ENCODE measurements around the gene TLX3. TPM values are rescaled to one million over a fixed set of nuclear protein-coding genes. Genes with fewer than 3 reads are reported as not detected.

TLX3 gene
- total and polyA plus RNA-seq, 12 donors = 0.17 TPM; not detected in 11

DNA sequence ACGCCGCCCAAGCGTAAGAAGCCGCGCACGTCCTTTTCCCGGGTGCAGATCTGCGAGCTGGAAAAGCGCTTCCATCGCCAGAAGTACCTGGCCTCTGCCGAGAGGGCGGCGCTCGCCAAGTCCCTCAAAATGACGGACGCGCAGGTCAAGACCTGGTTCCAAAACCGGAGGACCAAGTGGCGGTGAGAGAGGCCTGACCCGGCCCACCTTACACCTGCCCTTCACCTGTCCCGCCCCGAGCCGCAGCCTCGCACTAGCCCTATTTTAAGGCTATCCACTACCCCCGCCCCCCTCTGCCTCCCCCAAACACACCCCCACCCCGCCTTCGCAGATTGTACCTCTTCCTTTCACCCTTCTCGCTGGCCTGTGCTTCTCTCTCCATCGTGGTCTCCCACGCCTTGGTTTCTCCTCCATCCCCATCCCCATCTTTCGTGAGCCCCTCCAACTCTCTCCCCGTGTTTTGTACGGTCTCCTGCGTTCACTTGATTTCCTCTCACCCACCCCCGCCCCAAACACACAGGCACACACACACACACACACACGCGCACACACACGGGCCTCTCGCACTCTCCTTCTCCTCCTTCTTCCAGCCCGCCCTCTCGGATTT is 1.3 kb downstream of the TLX3 start:
- TF ChIP-seq, protein P1, sequence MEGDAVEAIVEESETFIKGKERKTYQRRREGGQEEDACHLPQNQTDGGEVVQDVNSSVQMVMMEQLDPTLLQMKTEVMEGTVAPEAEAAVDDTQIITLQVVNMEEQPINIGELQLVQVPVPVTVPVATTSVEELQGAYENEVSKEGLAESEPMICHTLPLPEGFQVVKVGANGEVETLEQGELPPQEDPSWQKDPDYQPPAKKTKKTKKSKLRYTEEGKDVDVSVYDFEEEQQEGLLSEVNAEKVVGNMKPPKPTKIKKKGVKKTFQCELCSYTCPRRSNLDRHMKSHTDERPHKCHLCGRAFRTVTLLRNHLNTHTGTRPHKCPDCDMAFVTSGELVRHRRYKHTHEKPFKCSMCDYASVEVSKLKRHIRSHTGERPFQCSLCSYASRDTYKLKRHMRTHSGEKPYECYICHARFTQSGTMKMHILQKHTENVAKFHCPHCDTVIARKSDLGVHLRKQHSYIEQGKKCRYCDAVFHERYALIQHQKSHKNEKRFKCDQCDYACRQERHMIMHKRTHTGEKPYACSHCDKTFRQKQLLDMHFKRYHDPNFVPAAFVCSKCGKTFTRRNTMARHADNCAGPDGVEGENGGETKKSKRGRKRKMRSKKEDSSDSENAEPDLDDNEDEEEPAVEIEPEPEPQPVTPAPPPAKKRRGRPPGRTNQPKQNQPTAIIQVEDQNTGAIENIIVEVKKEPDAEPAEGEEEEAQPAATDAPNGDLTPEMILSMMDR (IDR thresholded peaks at IDR 0.05) = no peak
- TF ChIP-seq POLR2A (IDR thresholded peaks at IDR 0.05) = no peak
- H3K4me3 ChIP-seq = no peak overlapping the region
- no peak for DNase-seq
- no peaks in the 10 kb centered on the region for H3K36me3 ChIP-seq (replicated peaks in 1 of 2)
- peaks cover 11 to 34% of the 10 kb centered on the region in 2 donors for H3K4me1 ChIP-seq (replicated peaks in 1 of 2)
- intact Hi-C loops (cut with DNase I) = no loop called here
- H3K9me3 ChIP-seq (replicated peaks in 1 of 3) = no peaks in the 10 kb centered on the region
- 5 to 11% (median 7%) methylated on average over 18 to 41 of the region's 41 CpGs for WGBS, 4 donors
- H3K27me3 ChIP-seq = peaks cover 84% of the 10 kb centered on the region
- no peak overlapping the region for H3K27ac ChIP-seq

GRCh38 chr5:171310819-171311321 is 1.8 kb downstream of the TLX3 start:
- Histone ChIP-seq H3K4me1 (replicated peaks in 1 of 2) (peaks cover 11 to 40% of the 10 kb centered on the region in 2 donors), H3K27ac (no peak overlapping the region), H3K36me3 (replicated peaks in 1 of 2) (no peaks in the 10 kb centered on the region), H3K4me3 (no peak overlapping the region), H3K27me3 (peaks cover 90% of the 10 kb centered on the region), H3K9me3 (replicated peaks in 1 of 3) (no peaks in the 10 kb centered on the region)
- intact Hi-C loops (cut with DNase I) = no loop called here
- 2 to 10% (median 3%) methylated on average over 21 to 41 of the region's 41 CpGs for WGBS, 4 donors
- TF ChIP-seq, protein P1 (IDR thresholded peaks at IDR 0.05) = no peak
- TF ChIP-seq POLR2A (IDR thresholded peaks at IDR 0.05) = no peak
- no peak for DNase-seq

GRCh38 chr5:171311322-171312077 is 2.5 kb downstream of the TLX3 start:
- DNase-seq = no peak
- H3K4me3 ChIP-seq = peak overlapping the region in 1 of 4 donors; percentile 26
- no peak for TF ChIP-seq POLR2A (IDR thresholded peaks at IDR 0.05)
- TF ChIP-seq, protein P1 (IDR thresholded peaks at IDR 0.05) = no peak
- intact Hi-C loops (cut with DNase I) = no loop called here
- WGBS, 4 donors = 2 to 3% (median 2%) methylated on average over 11 to 74 of the region's 74 CpGs
- H3K4me1 ChIP-seq (replicated peaks in 1 of 2) = peaks cover 18 to 46% of the 10 kb centered on the region in 2 donors
- no peaks in the 10 kb centered on the region for H3K9me3 ChIP-seq (replicated peaks in 1 of 3)
- no peaks in the 10 kb centered on the region for H3K36me3 ChIP-seq (replicated peaks in 1 of 2)
- H3K27me3 ChIP-seq = peaks cover 95% of the 10 kb centered on the region
- no peak overlapping the region for H3K27ac ChIP-seq

DNA sequence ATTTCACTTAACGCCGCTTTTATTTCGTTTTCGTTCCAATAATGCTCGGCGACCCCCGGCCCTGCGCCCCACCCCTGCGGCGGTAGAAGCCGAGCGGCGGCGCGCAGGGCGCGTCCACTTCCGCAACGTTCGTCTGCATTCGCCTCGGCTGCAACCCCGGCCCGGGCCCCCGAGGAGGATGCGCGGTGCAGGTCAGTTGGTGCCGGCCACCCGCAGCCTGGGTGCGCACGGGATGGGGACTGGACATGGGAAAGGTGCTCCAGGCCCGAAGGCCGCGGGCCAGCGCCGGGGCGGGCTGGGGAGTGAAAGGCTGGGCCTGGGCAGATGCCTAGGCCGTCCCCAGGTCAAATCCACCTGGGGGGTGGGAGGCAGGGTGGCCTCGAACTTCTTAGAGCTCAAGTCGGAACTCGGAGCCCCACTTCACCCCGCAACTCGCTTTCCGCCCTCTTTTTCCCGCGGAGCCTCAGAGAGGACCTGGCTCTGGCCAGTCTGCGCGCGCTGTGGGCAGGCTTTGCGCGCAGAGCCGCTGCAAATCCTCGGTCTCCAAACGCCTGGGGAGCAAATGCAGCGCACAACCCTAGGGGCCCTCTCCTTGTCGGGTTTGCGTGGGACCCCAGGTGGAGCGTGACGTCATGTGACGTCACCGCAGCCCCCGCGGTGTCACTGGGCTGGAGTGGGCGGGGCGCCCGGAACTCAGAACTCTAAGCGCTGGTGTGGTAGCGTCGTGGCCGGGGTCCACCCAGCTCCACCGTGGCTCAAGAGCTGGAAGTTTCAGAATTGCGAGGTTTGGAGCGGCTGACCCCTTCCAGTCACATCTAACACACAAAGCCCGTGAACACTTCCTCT is 3.3 kb downstream of the TLX3 start:
- Histone ChIP-seq H3K4me3 (peak overlapping the region in 1 of 4 donors; percentile 26), H3K27ac (no peak overlapping the region), H3K9me3 (replicated peaks in 1 of 3) (no peaks in the 10 kb centered on the region), H3K4me1 (replicated peaks in 1 of 2) (peaks cover 18 to 52% of the 10 kb centered on the region in 2 donors), H3K36me3 (replicated peaks in 1 of 2) (no peaks in the 10 kb centered on the region), H3K27me3 (peaks cover 95% of the 10 kb centered on the region)
- 4 to 7% (median 6%) methylated on average over 37 to 74 of the region's 74 CpGs for WGBS, 4 donors
- TF ChIP-seq, protein P1 (IDR thresholded peaks at IDR 0.05) = no peak
- TF ChIP-seq POLR2A (IDR thresholded peaks at IDR 0.05) = no peak
- intact Hi-C loops (cut with DNase I) = no loop called here
- no peak for DNase-seq

All from adrenal gland (tissue), 12 donors.